GM19463 (cell line): ENCODE results near the gene MAP2K7.
A peak's percentile ranks its signal among the peaks of the same experiment; 100 is the strongest.
"Not testable (repeated sequence)": the region's sequence is repeated elsewhere in the genome, so short reads cannot be mapped to it uniquely, and the experiment has no call there.

Source experiments
- ATAC-seq: cut with Tn5 transposase; IDR thresholded peaks from one replicate; pipeline ENCODE4 v1.9.1; 2021; ENCODE audit warnings: mild to moderate bottlenecking, moderate library complexity; ENCODE audit not compliant: unreplicated experiment

Gene MAP2K7

GRCh38 chr19:7928741-7929701 is 25.3 kb downstream of the MAP2K7 start:
- no peak for ATAC-seq

GRCh38 chr19:7930030-7930429 is 26.4 kb downstream of the MAP2K7 start:
- not testable (repeated sequence) for ATAC-seq

- no peak for ATAC-seq
Observed at GRCh38 chr19:7930765-7931164, 27.1 kb downstream of the MAP2K7 start.

- ATAC-seq: no peak
Observed at GRCh38 chr19:7931221-7932061, 27.8 kb downstream of the MAP2K7 start.

GRCh38 chr19:7932276-7932929 is 28.7 kb downstream of the MAP2K7 start:
- no peak for ATAC-seq

- no peak for ATAC-seq
Observed at GRCh38 chr19:7932930-7933300, 29.2 kb downstream of the MAP2K7 start.

GRCh38 chr19:7933411-7933810 is 29.7 kb downstream of the MAP2K7 start:
- ATAC-seq: no peak

GRCh38 chr19:7933828-7934725 is 30.4 kb downstream of the MAP2K7 start:
- no peak for ATAC-seq

GRCh38 chr19:7934766-7935165 is 31.1 kb downstream of the MAP2K7 start:
- no peak for ATAC-seq

- no peak for ATAC-seq
Observed at GRCh38 chr19:7940841-7941240, 37.2 kb downstream of the MAP2K7 start.

GRCh38 chr19:7941895-7942596 is 38.4 kb downstream of the MAP2K7 start:
- ATAC-seq: no peak

- peak; percentile 8 for ATAC-seq
Observed at GRCh38 chr19:7942981-7943443, 39.3 kb downstream of the MAP2K7 start.

GRCh38 chr19:7943444-7944176 is 39.9 kb downstream of the MAP2K7 start, which contains the start of gene TIMM44:
TSS of gene TIMM44 (minus strand) at chr19:7943666. CDS start at chr19:7943651, 15 bp downstream.
- ATAC-seq: peak; percentile 96

GRCh38 chr19:7944177-7944761 is 40.6 kb downstream of the MAP2K7 start:
- ATAC-seq: no peak

GRCh38 chr19:7947939-7948338 is 44.3 kb downstream of the MAP2K7 start:
- no peak for ATAC-seq

- ATAC-seq: no peak
Observed at GRCh38 chr19:7953060-7953459, 49.4 kb downstream of the MAP2K7 start.

GRCh38 chr19:7953576-7953975 is 49.9 kb downstream of the MAP2K7 start:
- ATAC-seq: no peak

GRCh38 chr19:7955696-7956095 is 52.0 kb downstream of the MAP2K7 start:
- ATAC-seq: no peak
